HepG2 (cell line): ENCODE data around the gene IGSF21. TPM values are rescaled to one million over a fixed set of nuclear protein-coding genes. Genes with fewer than 3 reads are reported as not detected.

ENCODE experiments used
- ATAC-seq: fragments of 200-7000 bp; cut with Tn5 transposase; 3 replicates; pipeline ENCODE4 v1.9.1; 2020; ENCODE audit warnings: mild to moderate bottlenecking, moderate library complexity
- BruUV-seq: library from RNA; stranded (reverse); fragments of 400-500 nt; replicated peaks from 2 replicates; lab custom pipeline; 2021; lab: Mats Ljungman, UMichigan
- CTCF ChIA-PET: fragments of 300-600 bp; formaldehyde crosslinking; extraction: SDS; loops from one replicate; lab custom pipeline; 2021; ENCODE audit warnings: low total read pairs, inconsistent platforms, low intra/inter-chr PET ratio; lab: Yijun Ruan, JAX
- POLR2A ChIA-PET: fragments of 350-600 bp; sonication (Branson Sonifier 250); formaldehyde crosslinking; loops from one replicate; lab custom pipeline; 2020; ENCODE audit warnings: antibody characterized with exemption, inconsistent platforms; lab: Yijun Ruan, JAX
- DNase-seq: peaks from one replicate; pipeline ENCODE4 v3.0.0-alpha.2; 2015; ENCODE audit warnings: low spot score
- FAIRE-seq: peaks from 3 replicates; lab custom pipeline; 2011; peaks lifted over from hg19 to GRCh38; lab: Jason Lieb, UNC
- H2AFZ ChIP-seq: one replicate; pipeline ENCODE4 v1.6.1; 2011; ENCODE audit warnings: low read length, inconsistent platforms
- H3K27ac ChIP-seq: fragments of 300-600 bp; 3 replicates; pipeline ENCODE4 v1.8.0; 2011; ENCODE audit warnings: mixed run types, mild to moderate bottlenecking, mixed read lengths, low read length, inconsistent platforms; ENCODE audit not compliant: insufficient read depth; ENCODE audit errors: extremely low read length
- H3K27me3 ChIP-seq, 2 experiments: fragments of 200-600 bp in 1 of 2; 2 replicates in 1 of 2; 3 replicates in 1 of 2; pipeline versions ENCODE4 v1.6.0 to v1.8.0; 2011; ENCODE audit warnings: low read length in 2 of 2, mild to moderate bottlenecking in 2 of 2, moderate library complexity in 2 of 2, inconsistent platforms in 1 of 2; ENCODE audit not compliant: insufficient read depth in 2 of 2, control insufficient read depth in 1 of 2
- H3K36me3 ChIP-seq, 2 experiments: fragments of 200-600 bp in 1 of 2; replicated peaks in 1 of 2; 2 replicates in 1 of 2; 3 replicates in 1 of 2; pipeline versions ENCODE4 v1.5.1 to v1.8.0; 2011; ENCODE audit warnings: low read length in 2 of 2, inconsistent platforms in 1 of 2; ENCODE audit not compliant: insufficient read depth in 2 of 2, control insufficient read depth in 1 of 2
- H3K4me1 ChIP-seq: 2 replicates; pipeline ENCODE4 v1.5.1; 2012; ENCODE audit warnings: low read length, inconsistent platforms; ENCODE audit not compliant: insufficient read depth
- H3K4me2 ChIP-seq: 2 replicates; pipeline ENCODE4 v1.6.0; 2011; ENCODE audit warnings: low read depth, low read length, inconsistent platforms
- H3K4me3 ChIP-seq, 3 experiments: fragments of 200-600 bp in 1 of 3; sonication (generic), shearing (Covaris generic) in 1 of 3; replicated peaks in 1 of 3; 2 replicates each; pipeline ENCODE4 v1.5.1; 2011 to 2016; ENCODE audit warnings: low read length in 3 of 3, inconsistent platforms in 2 of 3, low read depth in 2 of 3, mild to moderate bottlenecking in 2 of 3, control low read depth in 1 of 3, mixed read lengths in 1 of 3; ENCODE audit not compliant: insufficient read depth in 1 of 3
- H3K79me2 ChIP-seq: one replicate; pipeline ENCODE4 v1.6.1; 2011; ENCODE audit warnings: low read length, inconsistent platforms; ENCODE audit not compliant: insufficient read depth
- H3K9ac ChIP-seq: 2 replicates; pipeline ENCODE4 v1.6.0; 2011; ENCODE audit warnings: mild to moderate bottlenecking, low read depth, low read length, inconsistent platforms; ENCODE audit not compliant: insufficient read depth
- H3K9me3 ChIP-seq: 2 replicates; pipeline ENCODE4 v1.5.1; 2012; ENCODE audit warnings: mild to moderate bottlenecking, low read length
- H4K20me1 ChIP-seq: 2 replicates; pipeline ENCODE4 v1.6.0; 2011; ENCODE audit warnings: inconsistent platforms, mild to moderate bottlenecking, low read length, moderate library complexity; ENCODE audit not compliant: insufficient read depth
- HNF4G ChIP-seq, 2 experiments: sonication (generic) in 1 of 2; formaldehyde crosslinking in 1 of 2; IDR thresholded peaks; 2 replicates each; pipeline versions ENCODE4 v1.4.0 to v1.6.1; 2011 to 2020; ENCODE audit warnings: borderline replicate concordance in 2 of 2, low read depth in 2 of 2, mild to moderate bottlenecking in 2 of 2, low read length in 1 of 2, missing genetic modification reagents in 1 of 2, moderate library complexity in 1 of 2
- IRF2 ChIP-seq: IDR thresholded peaks from 2 replicates; pipeline ENCODE4 v1.6.1; 2018; ENCODE audit warnings: missing genetic modification reagents, missing compliant biosample characterization
- ZNF335 ChIP-seq: sonication (generic); formaldehyde crosslinking; IDR thresholded peaks from 2 replicates; pipeline ENCODE4 v1.4.0; 2020; ENCODE audit warnings: missing genetic modification reagents
- ZNF33A ChIP-seq: sonication (generic); formaldehyde crosslinking; IDR thresholded peaks from 2 replicates; pipeline ENCODE4 v1.5.1; 2020; ENCODE audit warnings: missing genetic modification reagents, mild to moderate bottlenecking, moderate library complexity, borderline replicate concordance
- ZNF788 ChIP-seq: sonication (generic); formaldehyde crosslinking; IDR thresholded peaks from 2 replicates; pipeline ENCODE4 v1.5.0; 2020; ENCODE audit warnings: mild to moderate bottlenecking, missing genetic modification reagents, borderline replicate concordance
- WGBS: methylation state at CpG from one replicate; pipeline ENCODE4 v1.1.6; 2017; ENCODE audit warnings: low lambda C conversion rate; 5-methylcytosine and 5-hydroxymethylcytosine counted together
- in situ Hi-C: cut with HindIII; loops from 2 replicates; pipeline ENCODE4 v1.10.0; 2017; ENCODE audit warnings: low pct_unique_long_range_greater_than_20kb; ENCODE audit not compliant: extremely low pct_ligation_motif_present
- intact Hi-C: fragments of 100-400 bp; cut with micrococcal nuclease; formaldehyde crosslinking; loops from one replicate; pipeline ENCODE4 v1.10.0; 2022; ENCODE audit not compliant: unreplicated experiment
- polyA plus RNA-seq, 8 experiments: library from polyadenylated mRNA; depleted of rRNA in 3 of 8; stranded (reverse) in 7 of 8; unstranded in 1 of 8; fragments of >200 nt; fragmentation: Illumina TruSeq in 4 of 8; extraction: Trizol in 4 of 8; gene quantifications; 2 replicates each; pipeline versions ENCODE4 v1.2.1 to v1.2.3, GENCODE V29; 2011 to 2016; ENCODE audit warnings: low read depth in 4 of 8, missing spikeins in 1 of 8, mixed read lengths in 1 of 8; ENCODE audit not compliant: insufficient read depth in 1 of 8
- total RNA-seq, 5 experiments: library from RNA; depleted of rRNA; stranded (reverse); fragments of >200 nt; fragmentation: Illumina TruSeq; extraction: Trizol; gene quantifications; 2 replicates each; pipeline ENCODE4 v1.2.3, GENCODE V29; 2016; ENCODE audit warnings: low read depth in 1 of 5
- TF ChIP-seq, protein P1 (sequence below): sonication (generic); formaldehyde crosslinking; IDR thresholded peaks from 2 replicates; pipeline ENCODE4 v1.8.0; 2022; ENCODE audit warnings: missing genetic modification reagents, low read depth, mild to moderate bottlenecking, borderline replicate concordance

The IGSF21 gene
- total and polyA plus RNA-seq, 2 of the 13 experiments (the other 11 are each of a cell fraction or from before 2014, with no cell fraction given): not detected

DNA sequence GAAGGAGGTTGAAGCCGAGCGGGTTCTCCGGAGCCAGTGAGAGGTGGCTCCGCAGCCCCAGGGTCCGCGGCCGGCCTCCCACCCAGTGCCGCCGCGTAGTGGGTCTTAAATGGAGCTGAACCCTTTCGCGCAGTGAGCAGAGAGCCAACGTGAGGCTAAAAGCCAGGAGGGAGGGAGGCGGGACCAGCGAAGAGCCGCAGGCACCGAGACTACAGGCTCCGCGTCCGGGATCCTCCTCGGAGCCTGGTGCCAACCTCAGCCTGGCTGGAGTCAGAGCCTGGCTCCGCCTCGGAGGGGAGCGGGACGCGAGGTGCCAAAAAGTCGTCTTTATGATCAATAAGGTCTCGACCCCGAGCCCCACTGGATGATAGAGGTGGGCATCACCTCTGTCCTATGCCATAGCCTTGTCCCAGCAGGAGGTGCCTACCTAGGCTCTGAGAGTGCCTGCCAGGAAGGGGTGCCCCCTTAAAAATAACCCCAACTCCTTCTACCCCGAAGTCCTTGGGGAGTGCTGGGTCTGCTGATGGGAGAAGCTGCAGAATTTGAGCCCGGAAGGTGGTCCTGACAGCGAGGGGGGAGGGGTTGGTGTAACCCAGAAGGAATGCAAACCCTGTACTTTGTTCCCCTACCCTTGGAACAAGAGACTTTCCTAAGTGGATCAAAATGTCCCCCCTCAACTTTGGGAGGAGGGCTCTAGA is 1.6 kb downstream of the IGSF21 start:
- ATAC-seq (no peak), DNase-seq (no peak), FAIRE-seq (no peak)
- POLR2A ChIA-PET: no interaction called here
- Histone ChIP-seq H3K4me3 (no peak overlapping the region), H3K27ac (no peak overlapping the region), H4K20me1 (0 out of 2 replicates have a peak, but pooled peaks cover 3% of the 10 kb centered on the region), H2AFZ (no peak overlapping the region), H3K9ac (no peak overlapping the region), H3K27me3 (peaks cover 6 to 39% of the 10 kb centered on the region in 2 experiments; a peak in 3 of 5 replicates), H3K9me3 (no peaks in the 10 kb centered on the region), H3K36me3 (no peaks in the 10 kb centered on the region), H3K79me2 (no peaks in the 10 kb centered on the region), H3K4me2 (no peak overlapping the region), H3K4me1 (no peaks in the 10 kb centered on the region)
- no TSS peak for BruUV-seq
- CTCF ChIA-PET: no interaction called here
- intact Hi-C loops (no loop called here), in situ Hi-C loops (no loop called here)
- 0% methylated on average over 1 of the region's 32 CpGs for WGBS
- TF ChIP-seq ZNF335 (CRISPR knock-in tag) (no peak), IRF2 (CRISPR knock-in tag) (no peak), ZNF33A (CRISPR knock-in tag) (no peak), ZNF788 (CRISPR knock-in tag) (no peak), HNF4G (IDR thresholded peaks at IDR 0.05; ENCODE audit: borderline replicate concordance, low read depth, low read length) (no peak), HNF4G (CRISPR knock-in tag; IDR thresholded peaks at IDR 0.05; ENCODE audit: borderline replicate concordance, low read depth) (no peak)
- TF ChIP-seq, protein P1, sequence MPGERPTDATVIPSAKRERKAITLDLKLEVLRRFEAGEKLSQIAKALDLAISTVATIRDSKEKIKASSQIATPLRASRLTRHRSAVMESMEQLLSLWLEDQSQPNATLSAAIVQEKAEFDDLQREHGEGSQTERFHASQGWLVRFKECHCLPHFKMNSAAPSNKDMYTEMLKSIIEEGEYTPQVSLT (CRISPR knock-in tag): no peak
